ENCODE data around the gene KIZ.

KIZ gene

DNA sequence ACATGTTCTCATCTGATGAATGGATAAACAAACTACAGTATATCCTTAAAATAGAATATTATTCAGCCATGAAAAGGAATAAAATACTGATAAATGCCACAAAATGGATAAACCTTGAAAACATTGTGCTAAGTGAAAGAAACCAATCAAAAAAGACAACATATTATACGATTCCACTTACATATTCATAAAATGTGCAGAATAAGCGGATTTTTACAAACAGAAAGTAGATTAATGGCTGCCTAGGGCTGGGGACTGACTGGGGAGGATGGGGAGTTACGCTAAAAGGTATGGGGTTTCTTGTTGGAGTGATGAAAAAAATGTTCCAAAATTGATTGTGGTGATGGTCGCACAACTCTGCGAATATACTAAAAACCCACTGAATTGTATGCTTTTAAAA is 29.4 kb downstream of the KIZ start:
- Mint-ChIP-seq H3K27ac (no peak overlapping the region), H3K36me3 (ENCODE audit: low read depth) (peaks cover 12% of the 10 kb centered on the region), H3K27me3 (ENCODE audit: low read depth, poor library complexity) (peaks cover 2% of the 10 kb centered on the region), H3K4me1 (no peaks in the 10 kb centered on the region), H3K4me3 (no peak overlapping the region), H3K9me3 (no peaks in the 10 kb centered on the region)
- DNase-seq: no peak
- TF ChIP-seq, protein P1, sequence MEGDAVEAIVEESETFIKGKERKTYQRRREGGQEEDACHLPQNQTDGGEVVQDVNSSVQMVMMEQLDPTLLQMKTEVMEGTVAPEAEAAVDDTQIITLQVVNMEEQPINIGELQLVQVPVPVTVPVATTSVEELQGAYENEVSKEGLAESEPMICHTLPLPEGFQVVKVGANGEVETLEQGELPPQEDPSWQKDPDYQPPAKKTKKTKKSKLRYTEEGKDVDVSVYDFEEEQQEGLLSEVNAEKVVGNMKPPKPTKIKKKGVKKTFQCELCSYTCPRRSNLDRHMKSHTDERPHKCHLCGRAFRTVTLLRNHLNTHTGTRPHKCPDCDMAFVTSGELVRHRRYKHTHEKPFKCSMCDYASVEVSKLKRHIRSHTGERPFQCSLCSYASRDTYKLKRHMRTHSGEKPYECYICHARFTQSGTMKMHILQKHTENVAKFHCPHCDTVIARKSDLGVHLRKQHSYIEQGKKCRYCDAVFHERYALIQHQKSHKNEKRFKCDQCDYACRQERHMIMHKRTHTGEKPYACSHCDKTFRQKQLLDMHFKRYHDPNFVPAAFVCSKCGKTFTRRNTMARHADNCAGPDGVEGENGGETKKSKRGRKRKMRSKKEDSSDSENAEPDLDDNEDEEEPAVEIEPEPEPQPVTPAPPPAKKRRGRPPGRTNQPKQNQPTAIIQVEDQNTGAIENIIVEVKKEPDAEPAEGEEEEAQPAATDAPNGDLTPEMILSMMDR (IDR thresholded peaks at IDR 0.05): no peak

GRCh38 chr20:21156266-21156665 is 30.4 kb downstream of the KIZ start:
- H3K9me3 Mint-ChIP-seq: no peaks in the 10 kb centered on the region
- peaks cover 15% of the 10 kb centered on the region for H3K36me3 Mint-ChIP-seq (ENCODE audit: low read depth)
- DNase-seq: no peak
- TF ChIP-seq, protein P1 (IDR thresholded peaks at IDR 0.05): no peak
- H3K27ac Mint-ChIP-seq: no peak overlapping the region
- no peaks in the 10 kb centered on the region for H3K4me1 Mint-ChIP-seq
- peaks cover 3% of the 10 kb centered on the region for H3K27me3 Mint-ChIP-seq (ENCODE audit: low read depth, poor library complexity)
- H3K4me3 Mint-ChIP-seq: no peak overlapping the region

- Mint-ChIP-seq H3K36me3 (ENCODE audit: low read depth) (peaks cover 21% of the 10 kb centered on the region), H3K27me3 (ENCODE audit: low read depth, poor library complexity) (peaks cover 3% of the 10 kb centered on the region), H3K4me1 (no peaks in the 10 kb centered on the region), H3K9me3 (no peaks in the 10 kb centered on the region), H3K4me3 (no peak overlapping the region), H3K27ac (no peak overlapping the region)
- no peak for DNase-seq
- TF ChIP-seq, protein P1 (IDR thresholded peaks at IDR 0.05): no peak
These were observed 31.1 kb downstream of the KIZ start for GRCh38 chr20:21157006-21157405.

- no peak overlapping the region for H3K4me3 Mint-ChIP-seq
- no peak overlapping the region for H3K27ac Mint-ChIP-seq
- no peak for DNase-seq
- TF ChIP-seq, protein P1 (IDR thresholded peaks at IDR 0.05): no peak
- peaks cover 30% of the 10 kb centered on the region for H3K36me3 Mint-ChIP-seq (ENCODE audit: low read depth)
- H3K27me3 Mint-ChIP-seq (ENCODE audit: low read depth, poor library complexity): peaks cover 3% of the 10 kb centered on the region
- H3K4me1 Mint-ChIP-seq: no peaks in the 10 kb centered on the region
- H3K9me3 Mint-ChIP-seq: no peaks in the 10 kb centered on the region
These were observed 33.9 kb downstream of the KIZ start for GRCh38 chr20:21159658-21160380.

DNA sequence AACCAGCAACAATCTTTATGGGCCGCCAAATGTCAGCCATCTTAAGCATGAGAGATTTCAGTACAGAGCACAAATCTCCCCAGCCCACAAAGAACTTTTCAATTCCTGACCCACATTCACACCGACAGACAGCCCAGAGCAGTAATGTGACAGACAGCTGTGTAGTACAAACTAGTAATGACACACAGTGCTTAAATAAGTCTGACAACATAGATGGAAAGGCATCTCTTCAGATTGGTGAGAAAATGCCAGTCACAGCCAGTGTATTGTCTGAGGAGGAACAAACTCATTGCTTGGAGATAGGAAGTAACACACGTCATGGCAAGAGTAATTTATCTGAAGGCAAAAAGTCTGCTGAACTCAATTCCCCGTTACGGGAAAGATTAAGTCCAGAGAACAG is 36.0 kb downstream of the KIZ start:
- no peak overlapping the region for H3K4me3 Mint-ChIP-seq
- no peaks in the 10 kb centered on the region for H3K9me3 Mint-ChIP-seq
- DNase-seq: no peak
- H3K27ac Mint-ChIP-seq: no peak overlapping the region
- H3K27me3 Mint-ChIP-seq (ENCODE audit: low read depth, poor library complexity): peaks cover 3% of the 10 kb centered on the region
- TF ChIP-seq, protein P1 (IDR thresholded peaks at IDR 0.05): no peak
- H3K36me3 Mint-ChIP-seq (ENCODE audit: low read depth): peaks cover 37% of the 10 kb centered on the region
- H3K4me1 Mint-ChIP-seq: no peaks in the 10 kb centered on the region

DNA sequence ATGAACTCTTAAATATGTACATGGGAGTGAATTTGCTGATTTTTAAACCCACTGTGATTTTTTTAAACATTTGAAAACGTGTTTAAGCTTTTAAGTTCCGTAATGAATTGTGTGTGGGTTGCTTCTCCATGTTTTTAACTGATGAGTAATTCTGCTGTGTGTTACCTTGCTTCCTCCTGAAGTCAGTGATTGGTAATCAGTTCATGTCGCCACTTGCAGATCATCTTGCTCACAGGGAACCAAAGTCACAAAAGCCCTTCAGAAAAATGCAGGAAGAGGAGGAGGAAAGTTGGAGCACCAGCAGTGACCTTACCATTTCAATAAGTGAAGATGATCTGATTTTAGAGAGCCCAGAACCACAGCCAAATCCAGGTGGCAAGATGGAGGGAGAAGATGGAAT is 36.7 kb downstream of the KIZ start:
- TF ChIP-seq, protein P1 (IDR thresholded peaks at IDR 0.05): no peak
- peaks cover 40% of the 10 kb centered on the region for H3K36me3 Mint-ChIP-seq (ENCODE audit: low read depth)
- peaks cover 3% of the 10 kb centered on the region for H3K27me3 Mint-ChIP-seq (ENCODE audit: low read depth, poor library complexity)
- no peaks in the 10 kb centered on the region for H3K4me1 Mint-ChIP-seq
- no peaks in the 10 kb centered on the region for H3K9me3 Mint-ChIP-seq
- H3K27ac Mint-ChIP-seq: no peak overlapping the region
- no peak overlapping the region for H3K4me3 Mint-ChIP-seq
- DNase-seq: no peak

Measured in nephron progenitor cell (in vitro differentiated cells).